Activated CD4-positive, alpha-beta T cell treated with anti-CD3 and anti-CD28 coated beads, Interleukin-2, amount 10 ng/mL, durations not matched to agents 7 days and 5 days (primary cell): ENCODE results near the gene TRMT61A. TPM values are rescaled to one million over a fixed set of nuclear protein-coding genes. Genes with fewer than 3 reads are reported as not detected.
"Not testable (repeated sequence)": the region's sequence is repeated elsewhere in the genome, so short reads cannot be mapped to it uniquely, and the experiment has no call there.

Experiments used
- CTCF ChIA-PET: fragments of 350-600 bp; sonication (Branson Sonifier 250); formaldehyde crosslinking; loops from one replicate; lab custom pipeline; 2021; ENCODE audit warnings: antibody characterized with exemption; lab: Charles Lee
- POLR2A ChIA-PET: fragments of 350-600 bp; sonication (Branson Sonifier 250); formaldehyde crosslinking; loops from one replicate; lab custom pipeline; 2021; ENCODE audit warnings: antibody characterized with exemption; lab: Charles Lee
- DNase-seq: peaks from one replicate; pipeline ENCODE4 v3.0.0-alpha.2; 2020
- H3K27ac Mint-ChIP-seq: one replicate; pipeline ENCODE4 v1.8.0; 2021; ENCODE audit warnings: mild to moderate bottlenecking, moderate library complexity, mixed read lengths
- H3K27me3 Mint-ChIP-seq: one replicate; pipeline ENCODE4 v1.8.0; 2021; ENCODE audit warnings: mixed read lengths
- H3K36me3 Mint-ChIP-seq: one replicate; pipeline ENCODE4 v1.8.0; 2021; ENCODE audit warnings: low read depth, mixed read lengths
- H3K4me1 Mint-ChIP-seq: one replicate; pipeline ENCODE4 v1.8.0; 2021; ENCODE audit warnings: mixed read lengths
- H3K4me3 Mint-ChIP-seq: one replicate; pipeline ENCODE4 v1.8.0; 2021; ENCODE audit warnings: mild to moderate bottlenecking, moderate library complexity, mixed read lengths
- H3K9me3 Mint-ChIP-seq: one replicate; pipeline ENCODE4 v1.8.0; 2021; ENCODE audit warnings: mixed read lengths
- total RNA-seq, 2 experiments: library from RNA; stranded (reverse); gene quantifications; one replicate each; pipeline ENCODE4 v1.2.3, GENCODE V29; 2021

The TRMT61A gene
- total RNA-seq, 2 experiments from 2014 or later = 7.0 to 8.8 TPM

- Mint-ChIP-seq H3K36me3 (peaks cover 3% of the 10 kb centered on the region), H3K4me1 (peaks cover 2% of the 10 kb centered on the region)
Measured at GRCh38 chr14:103510724-103511693, 18.0 kb upstream of the TRMT61A start.

GRCh38 chr14:103512180-103512579 is 16.8 kb upstream of the TRMT61A start:
- H3K4me1 Mint-ChIP-seq, H3K27ac Mint-ChIP-seq, H3K27me3 Mint-ChIP-seq, H3K36me3 Mint-ChIP-seq, H3K9me3 Mint-ChIP-seq, DNase-seq, POLR2A ChIA-PET, H3K4me3 Mint-ChIP-seq: not testable (repeated sequence)
- CTCF ChIA-PET = interaction anchor here (1.8 kb wide), 1 partner anchor 9 kb away, joined by 4 read pairs; no protein-coding TSS in a partner anchor

More at GRCh38 chr14:103510724-103511693, 18.0 kb upstream of the TRMT61A start:
- CTCF ChIA-PET = interaction anchor here (0.6 to 2.1 kb wide), 3 partner anchors 8 to 363 kb away, joined by 3 to 9 read pairs (median 4); no protein-coding TSS in a partner anchor
- Mint-ChIP-seq H3K4me3 (no peak overlapping the region), H3K27ac (no peak overlapping the region), H3K27me3 (no peaks in the 10 kb centered on the region), H3K9me3 (no peaks in the 10 kb centered on the region)
- DNase-seq = no peak
- POLR2A ChIA-PET = interaction anchor here (0.6 kb wide), 1 partner anchor 150 kb away, joined by 3 read pairs; no protein-coding TSS in a partner anchor

GRCh38 chr14:103512701-103513611 is 16.0 kb upstream of the TRMT61A start:
- CTCF ChIA-PET = interaction anchor here (1.8 kb wide), 1 partner anchor 8 kb away, joined by 4 read pairs; no protein-coding TSS in a partner anchor
- H3K9me3 Mint-ChIP-seq = no peaks in the 10 kb centered on the region

GRCh38 chr14:103514596-103515421 is 14.2 kb upstream of the TRMT61A start:
- ChIA-PET POLR2A (no interaction called here), CTCF (no interaction called here)
- H3K4me3 Mint-ChIP-seq = no peak overlapping the region
- H3K4me1 Mint-ChIP-seq = peaks cover 9% of the 10 kb centered on the region
- no peak for DNase-seq
- no peaks in the 10 kb centered on the region for H3K9me3 Mint-ChIP-seq
- H3K27me3 Mint-ChIP-seq = no peaks in the 10 kb centered on the region
- no peak overlapping the region for H3K27ac Mint-ChIP-seq
- no peaks in the 10 kb centered on the region for H3K36me3 Mint-ChIP-seq

More at GRCh38 chr14:103512701-103513611, 16.0 kb upstream of the TRMT61A start:
- H3K4me1 Mint-ChIP-seq = peaks cover 2% of the 10 kb centered on the region
- POLR2A ChIA-PET = no interaction called here
- no peak for DNase-seq
- H3K27ac Mint-ChIP-seq = no peak overlapping the region
- H3K36me3 Mint-ChIP-seq = peaks cover 3% of the 10 kb centered on the region
- H3K4me3 Mint-ChIP-seq = no peak overlapping the region
- H3K27me3 Mint-ChIP-seq = no peaks in the 10 kb centered on the region

- ChIA-PET POLR2A (no interaction called here), CTCF (no interaction called here)
- DNase-seq = no peak
- no peak overlapping the region for H3K4me3 Mint-ChIP-seq
- peaks cover 2% of the 10 kb centered on the region for H3K27me3 Mint-ChIP-seq
- H3K9me3 Mint-ChIP-seq = no peaks in the 10 kb centered on the region
- no peak overlapping the region for H3K27ac Mint-ChIP-seq
- peaks cover 11% of the 10 kb centered on the region for H3K4me1 Mint-ChIP-seq
- no peaks in the 10 kb centered on the region for H3K36me3 Mint-ChIP-seq
Measured at GRCh38 chr14:103516426-103517173, 12.4 kb upstream of the TRMT61A start.

- no peak overlapping the region for H3K4me3 Mint-ChIP-seq
- H3K9me3 Mint-ChIP-seq = no peaks in the 10 kb centered on the region
- CTCF ChIA-PET = interaction anchor here (1.2 to 2.1 kb wide), 3 partner anchors 10 to 14 kb away, joined by 3 to 12 read pairs (median 3); no protein-coding TSS in a partner anchor
- H3K4me1 Mint-ChIP-seq = peaks cover 11% of the 10 kb centered on the region
- H3K27me3 Mint-ChIP-seq = peaks cover 4% of the 10 kb centered on the region
- POLR2A ChIA-PET = no interaction called here
- peak overlapping the region; percentile 31 for H3K27ac Mint-ChIP-seq
- no peak for DNase-seq
- H3K36me3 Mint-ChIP-seq = no peaks in the 10 kb centered on the region
Measured at GRCh38 chr14:103517174-103517566, 11.8 kb upstream of the TRMT61A start.

- ChIA-PET CTCF (interaction anchor here (0.6 to 2.1 kb wide), 8 partner anchors 10 to 49 kb away, joined by 3 to 12 read pairs (median 4); no protein-coding TSS in a partner anchor), POLR2A (no interaction called here)
- Mint-ChIP-seq H3K27me3 (peaks cover 5% of the 10 kb centered on the region), H3K36me3 (no peaks in the 10 kb centered on the region), H3K4me1 (peaks cover 11% of the 10 kb centered on the region), H3K4me3 (no peak overlapping the region), H3K9me3 (no peaks in the 10 kb centered on the region), H3K27ac (no peak overlapping the region)
- DNase-seq = no peak
Measured at GRCh38 chr14:103517721-103518421, 11.1 kb upstream of the TRMT61A start.

- Mint-ChIP-seq H3K27ac (no peak overlapping the region), H3K36me3 (no peaks in the 10 kb centered on the region), H3K4me3 (no peak overlapping the region), H3K4me1 (peaks cover 12% of the 10 kb centered on the region), H3K9me3 (no peaks in the 10 kb centered on the region), H3K27me3 (peaks cover 10% of the 10 kb centered on the region)
- ChIA-PET CTCF (interaction anchor here (0.6 to 2.1 kb wide), 16 partner anchors 9 to 537 kb away, joined by 3 to 12 read pairs (median 4); partner anchors contain the start of genes BAG5 and COA8), POLR2A (interaction anchor here (1.0 kb wide), 1 partner anchor 43 kb away, joined by 4 read pairs; no protein-coding TSS in a partner anchor)
- peak; percentile 64 for DNase-seq
Measured at GRCh38 chr14:103518422-103519042, 10.5 kb upstream of the TRMT61A start.

- no peak for DNase-seq
- H3K27ac Mint-ChIP-seq = peak overlapping the region; percentile 78
- CTCF ChIA-PET = interaction anchor here (0.7 to 2.1 kb wide), 14 partner anchors 8 to 538 kb away, joined by 3 to 12 read pairs (median 4); partner anchors contain the start of genes BAG5 and COA8
- POLR2A ChIA-PET = interaction anchor here (1.0 kb wide), 1 partner anchor 42 kb away, joined by 4 read pairs; no protein-coding TSS in a partner anchor
- H3K9me3 Mint-ChIP-seq = no peaks in the 10 kb centered on the region
- H3K27me3 Mint-ChIP-seq = peaks cover 17% of the 10 kb centered on the region
- no peak overlapping the region for H3K4me3 Mint-ChIP-seq
- no peaks in the 10 kb centered on the region for H3K36me3 Mint-ChIP-seq
- peaks cover 15% of the 10 kb centered on the region for H3K4me1 Mint-ChIP-seq
Measured at GRCh38 chr14:103519043-103519836, 9.8 kb upstream of the TRMT61A start.
